ENCODE data around the gene IL13. TPM values are rescaled to one million over a fixed set of nuclear protein-coding genes. Genes with fewer than 3 reads are reported as not detected.
A peak's percentile ranks its signal among the peaks of the same experiment; 100 is the strongest.

IL13 gene
- total RNA-seq, 8 experiments from 2014 or later: 0.14 to 1.1 (median 0.37) TPM; not detected in 4

DNA sequence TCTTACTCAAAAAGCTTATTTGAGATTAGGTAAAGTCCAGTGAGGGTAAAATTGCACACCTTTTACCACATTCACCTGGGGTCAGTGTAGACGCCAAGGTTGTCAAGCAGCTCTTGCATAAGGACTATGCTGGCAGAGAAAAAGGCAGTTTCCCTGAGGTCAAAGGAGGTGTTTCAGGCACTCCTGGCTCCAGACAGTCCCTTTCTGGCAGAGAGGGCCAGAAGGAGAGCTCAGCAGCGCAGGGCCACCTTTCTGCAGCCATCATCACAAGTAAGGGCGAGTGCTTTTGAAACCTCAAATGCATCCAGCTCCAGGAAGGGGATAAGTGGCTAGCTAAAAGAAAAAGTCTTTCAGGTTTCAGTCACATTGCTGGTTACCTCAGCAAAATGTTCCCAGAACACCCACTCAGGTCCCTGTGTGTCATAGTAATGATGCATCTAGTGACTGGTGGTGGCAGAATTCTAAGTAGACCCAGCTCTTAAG is 16.7 kb upstream of the IL13 start:
- no peak for ATAC-seq (replicated peaks in 6 of 8)
- H3K4me1 ChIP-seq (replicated peaks in 1 of 2): no peaks in the 10 kb centered on the region
- no peak overlapping the region for H3K27ac ChIP-seq
- 94 to 100% (median 100%) methylated on average over 1 to 2 of the region's 3 CpGs; no CpG with 5 or more reads in 5 of the 10 experiments for WGBS, 10 experiments
- in situ Hi-C loops (cut with MboI; ENCODE audit: low pct_unique_long_range_greater_than_20kb in 2 of 9, low sequenced_read_pairs in 9 of 9, unreplicated experiment in 9 of 9): no loop called here
- H3K4me3 ChIP-seq: no peak overlapping the region

DNA sequence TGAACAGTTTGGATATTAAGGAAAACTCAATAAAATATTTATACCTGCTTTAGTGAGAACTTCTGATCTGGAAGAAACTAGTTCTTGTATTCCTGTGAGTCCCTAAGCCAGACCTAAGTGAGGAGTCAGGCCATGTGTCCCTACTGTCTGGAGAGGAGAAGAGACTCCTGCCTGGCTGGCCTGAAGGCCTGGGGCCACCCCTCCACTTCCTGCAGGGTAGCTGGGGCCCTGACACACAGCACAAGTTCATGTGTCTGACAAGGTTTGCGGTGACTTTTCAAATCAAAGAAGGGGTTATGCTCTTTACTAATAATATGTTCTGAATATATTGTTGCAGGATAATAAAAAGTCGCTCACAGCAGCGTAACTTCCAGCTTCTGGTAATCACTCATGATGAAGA is 16.1 kb upstream of the IL13 start:
- H3K4me1 ChIP-seq (replicated peaks in 1 of 2): no peaks in the 10 kb centered on the region
- H3K27ac ChIP-seq: no peak overlapping the region
- in situ Hi-C loops (cut with MboI; ENCODE audit: low pct_unique_long_range_greater_than_20kb in 2 of 9, low sequenced_read_pairs in 9 of 9, unreplicated experiment in 9 of 9): no loop called here
- H3K4me3 ChIP-seq: no peak overlapping the region
- no peak for ATAC-seq (replicated peaks in 6 of 8)
- 95 to 100% (median 100%) methylated on average over 1 to 3 of the region's 3 CpGs; no CpG with 5 or more reads in 1 of the 10 experiments for WGBS, 10 experiments

DNA sequence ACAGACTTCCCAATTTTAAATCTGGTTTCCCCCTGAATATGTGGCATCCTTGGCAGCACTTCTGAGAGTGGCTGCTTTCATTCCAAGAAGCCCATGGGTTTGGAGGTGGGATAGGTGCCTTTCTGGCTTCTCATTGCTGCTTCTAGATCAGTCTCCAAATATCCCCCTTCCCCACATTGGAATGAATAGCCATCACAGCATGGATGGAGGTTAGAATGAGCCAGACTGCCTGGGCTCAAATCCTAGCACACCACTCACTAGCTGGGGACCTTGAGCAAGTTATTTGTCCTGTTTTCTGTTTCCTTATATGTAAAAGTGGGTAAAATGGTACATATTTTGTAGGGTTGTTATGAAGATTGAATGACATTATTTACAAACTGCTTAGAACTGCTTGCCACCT is 13.8 kb upstream of the IL13 start:
- Histone ChIP-seq H3K4me3 (no peak overlapping the region), H3K27ac (no peak overlapping the region), H3K4me1 (replicated peaks in 1 of 2) (no peaks in the 10 kb centered on the region)
- no peak for ATAC-seq (replicated peaks in 6 of 8)
- in situ Hi-C loops (cut with MboI; ENCODE audit: low pct_unique_long_range_greater_than_20kb in 2 of 9, low sequenced_read_pairs in 9 of 9, unreplicated experiment in 9 of 9): no loop called here

DNA sequence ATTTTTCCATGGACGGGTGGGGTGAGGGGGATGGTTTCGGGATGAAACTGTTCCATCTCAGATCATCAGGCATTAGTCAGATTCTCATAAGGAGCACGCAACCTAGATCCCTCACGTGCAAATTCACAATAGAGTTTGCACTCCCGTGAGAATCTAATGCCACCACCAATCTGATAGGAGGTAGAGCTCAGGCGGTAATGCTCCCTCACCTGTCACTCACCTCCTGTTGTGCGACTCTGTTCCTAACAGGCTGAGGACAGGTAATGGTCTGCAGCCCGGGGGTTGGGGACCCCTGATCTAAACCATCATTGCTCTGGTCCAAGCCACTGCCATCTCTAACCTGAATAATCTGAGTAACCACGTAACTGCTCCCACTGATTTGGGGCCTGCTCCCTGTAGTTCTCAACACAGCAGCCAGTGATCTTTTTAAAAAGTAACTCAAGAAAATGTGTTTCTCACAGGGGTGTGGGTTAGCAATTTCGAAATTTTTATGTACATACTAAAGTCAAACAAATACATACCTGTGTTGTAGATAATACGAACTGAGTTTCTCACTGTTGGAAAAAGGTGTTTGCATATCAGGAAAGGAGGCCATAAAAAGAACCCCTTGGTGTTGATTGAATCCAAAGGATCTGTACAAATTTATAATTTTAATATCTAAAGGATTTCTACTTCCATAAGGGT is 11.2 kb upstream of the IL13 start:
- in situ Hi-C loops (cut with MboI; ENCODE audit: low pct_unique_long_range_greater_than_20kb in 2 of 9, low sequenced_read_pairs in 9 of 9, unreplicated experiment in 9 of 9): no loop called here

DNA sequence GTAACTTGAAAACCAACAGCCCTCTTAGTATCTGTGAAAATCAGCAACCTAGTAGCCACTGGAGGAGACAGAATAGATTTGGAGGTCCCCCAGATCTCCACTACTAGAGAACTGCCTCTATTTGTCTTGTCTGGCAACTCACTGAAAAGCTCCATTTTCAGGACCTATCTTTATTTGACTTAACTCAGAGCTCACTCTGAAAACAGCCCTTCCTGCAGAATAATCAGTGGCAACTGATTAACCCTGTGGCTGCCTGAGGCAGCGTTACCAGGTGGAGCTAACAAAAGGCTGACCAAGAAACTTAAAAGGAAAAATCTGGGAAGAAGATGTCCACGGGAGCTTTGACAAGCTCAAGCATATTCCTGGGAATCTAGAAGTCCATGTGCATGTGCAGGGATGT is 10.5 kb upstream of the IL13 start:
- no peak for ATAC-seq (replicated peaks in 6 of 8)
- Histone ChIP-seq H3K4me3 (no peak overlapping the region), H3K4me1 (replicated peaks in 1 of 2) (no peaks in the 10 kb centered on the region), H3K27ac (no peak overlapping the region)
- in situ Hi-C loops (cut with MboI; ENCODE audit: low pct_unique_long_range_greater_than_20kb in 2 of 9, low sequenced_read_pairs in 9 of 9, unreplicated experiment in 9 of 9): no loop called here
- 60 to 100% (median 80%) methylated on average over 1 of the region's 2 CpGs; no CpG with 5 or more reads in 5 of the 10 experiments for WGBS, 10 experiments

More for the DNA sequence above, 11.2 kb upstream of the IL13 start:
- 61 to 97% (median 88%) methylated on average over 3 to 7 of the region's 11 CpGs; no CpG with 5 or more reads in 2 of the 10 experiments for WGBS, 10 experiments
- no peak overlapping the region for H3K4me3 ChIP-seq
- ATAC-seq (replicated peaks in 6 of 8): no peak
- no peak overlapping the region for H3K27ac ChIP-seq
- no peaks in the 10 kb centered on the region for H3K4me1 ChIP-seq (replicated peaks in 1 of 2)

DNA sequence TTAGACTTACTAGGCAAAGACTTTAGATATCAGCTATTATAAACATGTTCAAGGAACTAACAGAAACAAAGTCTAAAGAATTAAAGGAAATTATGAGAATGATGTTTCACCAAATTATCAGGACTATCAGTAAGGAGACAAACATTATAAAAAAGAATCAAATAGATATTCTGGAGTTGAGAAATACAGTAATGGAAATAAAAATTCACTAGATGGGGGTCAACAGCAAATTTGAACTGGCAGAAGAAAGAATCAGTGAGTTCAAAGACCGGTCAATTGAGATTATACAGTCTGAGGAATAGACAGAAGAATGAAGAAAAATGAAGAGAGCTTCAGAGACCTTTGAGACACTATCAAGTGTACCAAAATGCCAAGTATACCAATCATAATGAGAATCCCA is 9.6 kb upstream of the IL13 start:
- in situ Hi-C loops (cut with MboI; ENCODE audit: low pct_unique_long_range_greater_than_20kb in 2 of 9, low sequenced_read_pairs in 9 of 9, unreplicated experiment in 9 of 9): no loop called here
- WGBS, 10 experiments: 83 to 100% (median 95%) methylated on average over 1 of the region's 1 CpG; no CpG with 5 or more reads in 1 of the 10 experiments
- no peak for ATAC-seq (replicated peaks in 6 of 8)
- Histone ChIP-seq H3K27ac (no peak overlapping the region), H3K4me3 (no peak overlapping the region), H3K4me1 (replicated peaks in 1 of 2) (no peaks in the 10 kb centered on the region)

DNA sequence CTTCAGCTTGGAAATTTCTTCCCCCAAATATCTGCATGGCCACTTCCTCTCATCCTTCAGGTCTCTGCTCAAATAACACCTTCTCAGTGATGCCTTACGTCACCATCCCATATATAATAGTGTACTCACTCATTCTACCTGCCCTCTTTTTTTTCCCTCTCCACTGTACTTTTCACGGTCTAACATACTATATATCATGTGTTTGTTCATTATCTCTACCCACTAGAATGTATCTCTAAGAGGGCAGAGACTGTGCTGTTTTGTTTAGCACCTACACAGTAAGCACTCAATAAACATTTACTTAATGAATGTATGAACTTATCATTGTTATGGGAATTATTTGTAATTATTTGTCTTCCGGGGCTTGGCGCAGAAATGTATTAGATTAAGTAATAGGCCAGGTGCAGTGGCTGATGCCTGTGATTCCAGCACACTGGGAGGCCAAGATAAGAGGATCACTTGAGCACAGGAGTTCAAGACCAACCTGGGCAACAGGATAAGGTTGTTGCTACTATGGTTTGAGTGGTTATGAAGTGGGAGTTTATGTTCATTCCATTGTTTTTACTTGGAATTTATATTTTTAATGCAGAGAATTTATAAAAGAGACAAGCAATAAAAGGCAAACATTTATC is 6.0 kb upstream of the IL13 start:
- ATAC-seq (replicated peaks in 6 of 8): no peak
- H3K4me3 ChIP-seq: no peak overlapping the region
- no peak overlapping the region for H3K27ac ChIP-seq
- in situ Hi-C loops (cut with MboI; ENCODE audit: low pct_unique_long_range_greater_than_20kb in 2 of 9, low sequenced_read_pairs in 9 of 9, unreplicated experiment in 9 of 9): loop anchor here in 1 of 9 experiments (25.0 kb wide), 1 partner anchor 160 kb away; the partner anchor contains the start of gene SOWAHA
- H3K4me1 ChIP-seq (replicated peaks in 1 of 2): peaks cover 0 to 4% of the 10 kb centered on the region in 2 donors
- 63 to 100% (median 87%) methylated on average over 1 to 4 of the region's 4 CpGs; no CpG with 5 or more reads in 2 of the 10 experiments for WGBS, 10 experiments

DNA sequence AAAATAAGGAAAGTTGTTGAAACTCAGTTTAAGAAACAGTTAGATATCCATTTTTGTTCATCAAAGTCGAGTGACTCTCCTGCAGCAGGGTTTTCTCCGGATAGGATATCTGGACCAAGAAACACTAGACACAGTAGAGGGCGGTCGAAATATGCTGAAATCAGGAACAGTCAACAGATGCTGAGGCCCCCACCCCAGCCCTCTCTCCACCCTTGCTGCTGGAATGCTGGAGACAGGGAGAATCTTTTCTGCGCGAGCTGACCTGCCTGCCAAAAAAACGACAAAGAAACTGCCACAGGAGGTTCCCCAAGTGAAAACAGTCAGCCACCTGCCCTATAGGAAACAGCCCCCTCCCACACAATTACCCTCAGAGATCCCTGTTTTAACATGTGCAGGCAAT is 4.3 kb upstream of the IL13 start:
- peak in 3 of 8 experiments; percentile 36 to 68 (median 58) for ATAC-seq (replicated peaks in 6 of 8)
- H3K4me1 ChIP-seq (replicated peaks in 1 of 2): peaks cover 0 to 4% of the 10 kb centered on the region in 2 donors
- WGBS, 10 experiments: 0 to 67% (median 21%) methylated on average over 1 to 6 of the region's 7 CpGs; no CpG with 5 or more reads in 1 of the 10 experiments
- in situ Hi-C loops (cut with MboI; ENCODE audit: low pct_unique_long_range_greater_than_20kb in 2 of 9, low sequenced_read_pairs in 9 of 9, unreplicated experiment in 9 of 9): loop anchor here in 1 of 9 experiments (25.0 kb wide), 1 partner anchor 159 kb away; the partner anchor contains the start of gene SOWAHA
- H3K4me3 ChIP-seq: no peak overlapping the region
- H3K27ac ChIP-seq: no peak overlapping the region

DNA sequence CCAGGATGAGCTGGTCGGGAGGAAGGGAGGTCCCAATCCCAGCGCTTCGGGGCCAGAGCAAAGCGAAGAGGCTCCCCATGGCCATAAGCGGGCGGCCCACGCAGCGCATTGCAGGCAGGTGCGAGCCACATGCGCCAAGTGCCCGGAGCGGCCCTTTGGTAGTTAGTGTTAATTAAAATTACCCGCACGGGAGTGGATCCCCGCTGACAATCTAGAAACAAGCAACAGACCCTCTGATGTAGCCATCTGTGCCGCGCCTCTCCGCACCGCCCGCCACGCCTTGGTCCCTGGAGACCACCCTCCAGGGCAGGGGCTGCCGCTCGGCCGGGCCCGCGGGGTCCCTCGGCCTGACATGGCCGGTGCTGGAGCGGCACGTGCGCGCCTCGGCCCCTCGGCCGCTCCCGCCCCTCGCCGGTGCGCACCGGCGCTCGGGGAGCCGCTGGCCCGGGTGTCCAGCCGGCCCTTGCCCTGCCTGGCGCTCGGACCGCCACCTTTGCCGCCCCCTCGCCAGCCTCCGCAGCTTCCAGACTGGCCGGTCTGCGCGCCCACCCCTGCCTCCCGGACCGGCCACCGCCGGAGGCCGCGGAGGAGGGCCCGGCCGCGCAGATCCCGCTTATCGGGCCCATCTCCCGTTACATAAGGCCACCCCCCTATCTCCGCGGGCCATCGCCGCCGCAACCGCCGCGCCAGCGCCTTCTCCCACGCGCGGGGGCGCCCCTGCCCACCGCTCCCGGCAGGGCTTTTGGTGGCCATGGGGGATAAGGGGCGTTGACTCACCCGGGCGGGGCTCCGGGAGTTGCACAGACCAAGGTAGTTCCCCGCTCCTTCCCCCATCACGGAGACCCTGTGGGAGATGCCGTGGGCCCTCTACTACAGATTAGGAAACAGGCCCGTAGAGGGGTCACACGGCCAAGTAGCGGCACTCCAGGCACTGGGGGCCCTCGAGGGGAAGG is 1.9 kb upstream of the IL13 start:
- peak; percentile 41 to 87 (median 76) for ATAC-seq (replicated peaks in 6 of 8)
- Histone ChIP-seq H3K27ac (no peak overlapping the region), H3K4me3 (peak overlapping the region; percentile 22 to 29 (median 26)), H3K4me1 (replicated peaks in 1 of 2) (peaks cover 4 to 6% of the 10 kb centered on the region in 2 donors)
- WGBS, 10 experiments: 0 to 72% (median 46%) methylated on average over 2 to 6 of the region's 92 CpGs; no CpG with 5 or more reads in 5 of the 10 experiments
- in situ Hi-C loops (cut with MboI; ENCODE audit: low pct_unique_long_range_greater_than_20kb in 2 of 9, low sequenced_read_pairs in 9 of 9, unreplicated experiment in 9 of 9): loop anchor here in 1 of 9 experiments (25.0 kb wide), 1 partner anchor 156 kb away; the partner anchor contains the start of gene SOWAHA

DNA sequence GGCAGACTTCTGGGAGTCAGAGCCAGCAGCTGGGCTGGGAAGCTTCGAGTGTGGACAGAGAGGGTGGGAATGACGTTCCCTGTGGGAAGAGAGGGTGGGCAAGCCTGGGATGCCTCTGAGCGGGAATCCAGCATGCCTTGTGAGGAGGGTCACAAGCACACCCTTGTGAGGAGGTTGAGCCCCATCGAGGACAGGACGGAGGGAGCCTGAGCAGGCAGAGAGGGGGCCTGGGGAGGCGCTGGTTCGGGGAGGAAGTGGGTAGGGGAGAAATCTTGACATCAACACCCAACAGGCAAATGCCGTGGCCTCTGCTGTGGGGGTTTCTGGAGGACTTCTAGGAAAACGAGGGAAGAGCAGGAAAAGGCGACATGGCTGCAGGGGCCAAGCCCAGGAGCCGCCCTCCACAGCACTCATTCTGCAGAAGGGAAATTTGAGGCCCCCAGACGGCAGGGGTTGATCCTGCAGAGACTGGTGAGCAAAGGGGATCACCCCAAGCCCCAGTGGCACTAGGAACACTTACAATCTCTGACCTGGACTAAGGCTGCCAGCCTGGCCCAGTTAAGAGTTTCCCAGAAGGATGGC is 1.1 kb upstream of the IL13 start:
- no peak for ATAC-seq (replicated peaks in 6 of 8)
- Histone ChIP-seq H3K4me3 (no peak overlapping the region), H3K4me1 (replicated peaks in 1 of 2) (peaks cover 4 to 6% of the 10 kb centered on the region in 2 donors), H3K27ac (no peak overlapping the region)
- in situ Hi-C loops (cut with MboI; ENCODE audit: low pct_unique_long_range_greater_than_20kb in 2 of 9, low sequenced_read_pairs in 9 of 9, unreplicated experiment in 9 of 9): loop anchor here in 1 of 9 experiments (25.0 kb wide), 1 partner anchor 155 kb away; the partner anchor contains the start of gene SOWAHA
- no CpG with 5 or more reads among the region's 12 CpGs for WGBS, 10 experiments

DNA sequence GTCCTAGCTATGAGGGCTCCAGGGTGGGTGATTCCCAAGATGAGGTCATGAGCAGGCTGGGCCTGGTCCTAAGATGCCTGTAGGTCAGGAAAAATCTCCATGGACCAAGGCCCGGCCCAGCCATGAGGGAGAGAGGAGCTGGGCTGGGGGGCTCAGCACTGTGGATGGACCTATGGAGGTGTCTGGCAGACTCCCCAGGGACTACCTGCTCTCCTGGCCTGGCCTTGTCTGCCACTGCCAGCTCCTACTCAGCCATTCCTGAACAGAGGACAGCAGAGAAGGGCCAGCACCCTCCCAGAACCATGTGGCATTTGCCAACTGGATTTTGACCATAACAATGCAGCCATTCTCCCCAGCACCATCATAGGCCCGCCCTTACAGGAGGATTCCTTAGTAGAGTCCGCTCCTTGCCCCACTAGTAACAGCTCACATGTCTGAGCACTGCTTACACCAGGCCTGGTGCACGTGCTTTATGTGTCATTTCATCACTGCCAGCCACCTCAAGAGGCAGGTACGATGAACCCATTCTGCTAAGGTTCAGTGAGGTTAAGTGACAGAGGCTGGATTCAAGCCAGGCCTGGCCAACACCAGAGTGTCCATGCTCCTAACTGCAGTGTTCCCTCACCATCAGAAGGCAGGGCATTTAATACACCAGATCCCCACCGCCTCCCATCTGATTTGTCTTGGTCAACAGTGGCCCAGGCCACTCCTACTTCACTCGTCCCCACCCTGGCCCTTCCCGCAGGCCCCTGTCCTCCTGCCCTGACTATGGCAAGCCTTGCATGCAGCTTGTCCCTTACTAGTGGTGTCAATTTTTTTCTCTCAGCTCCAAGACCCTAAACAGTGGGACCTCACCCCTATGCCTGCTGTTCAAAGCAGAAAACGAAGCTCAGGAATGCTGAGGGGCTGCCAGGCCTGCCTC is 669 bp downstream of the IL13 start:
- ATAC-seq (replicated peaks in 6 of 8): peak in 1 of 8 experiments; percentile 17

More for the DNA sequence above, 669 bp downstream of the IL13 start:
- no peak overlapping the region for H3K27ac ChIP-seq
- no peak overlapping the region for H3K4me3 ChIP-seq
- H3K4me1 ChIP-seq (replicated peaks in 1 of 2): peaks cover 4 to 6% of the 10 kb centered on the region in 2 donors
- WGBS, 10 experiments: 40 to 100% (median 78%) methylated on average over 1 to 2 of the region's 9 CpGs; no CpG with 5 or more reads in 6 of the 10 experiments
- in situ Hi-C loops (cut with MboI; ENCODE audit: low pct_unique_long_range_greater_than_20kb in 2 of 9, low sequenced_read_pairs in 9 of 9, unreplicated experiment in 9 of 9): loop anchor here in 1 of 9 experiments (25.0 kb wide), 1 partner anchor 154 kb away; the partner anchor contains the start of gene SOWAHA
